ENCODE data around the gene IFIT1. TPM values are rescaled to one million over a fixed set of nuclear protein-coding genes. Genes with fewer than 3 reads are reported as not detected.
"Not testable (repeated sequence)": the region's sequence is repeated elsewhere in the genome, so short reads cannot be mapped to it uniquely, and the experiment has no call there.

The IFIT1 gene
- total and polyA plus RNA-seq, 2 experiments from 2014 or later, result 8.2 to 14.7 TPM

- Histone ChIP-seq H4K20me1 (ENCODE audit: insufficient read depth, poor library complexity, severe bottlenecking) (no peaks in the 10 kb centered on the region), H3K79me2 (no peaks in the 10 kb centered on the region), H3K36me3 (replicated peaks; ENCODE audit: insufficient read depth, low read depth) (no peaks in the 10 kb centered on the region), H3K27ac (no peak overlapping the region), H3K9me3 (ENCODE audit: low read depth) (no peaks in the 10 kb centered on the region), H3K4me3 (no peak overlapping the region), H3K4me2 (no peak overlapping the region), H3K27me3 (no peaks in the 10 kb centered on the region), H3K4me1 (ENCODE audit: insufficient read depth) (no peaks in the 10 kb centered on the region), H2AFZ (no peak overlapping the region), H3K9me2 (replicated peaks; ENCODE audit: insufficient read depth) (no peaks in the 10 kb centered on the region)
- WGBS (ENCODE audit: low lambda C conversion rate, missing lambda C conversion rate), result 94% methylated on average over 4 of the region's 4 CpGs
- no peak for DNase-seq (ENCODE audit: low spot score)
- TF ChIP-seq EZH2phosphoT487 (IDR thresholded peaks at IDR 0.05; ENCODE audit: low read depth, severe bottlenecking, unreplicated experiment) (no peak), CTCF (IDR thresholded peaks at IDR 0.05; ENCODE audit: poor library complexity) (no peak), EZH2 (IDR thresholded peaks at IDR 0.05; ENCODE audit: borderline replicate concordance) (no peak)
Observed at GRCh38 chr10:89440226-89441009, 48.0 kb downstream of the IFIT1 start.

- Histone ChIP-seq H3K79me2 (no peaks in the 10 kb centered on the region), H3K4me1 (ENCODE audit: insufficient read depth) (no peaks in the 10 kb centered on the region), H3K9me3 (ENCODE audit: low read depth) (no peaks in the 10 kb centered on the region), H3K27ac (no peak overlapping the region), H4K20me1 (ENCODE audit: insufficient read depth, poor library complexity, severe bottlenecking) (no peaks in the 10 kb centered on the region), H2AFZ (no peak overlapping the region), H3K36me3 (replicated peaks; ENCODE audit: insufficient read depth, low read depth) (no peaks in the 10 kb centered on the region), H3K4me3 (no peak overlapping the region), H3K4me2 (no peak overlapping the region), H3K27me3 (no peaks in the 10 kb centered on the region), H3K9me2 (replicated peaks; ENCODE audit: insufficient read depth) (no peaks in the 10 kb centered on the region)
- TF ChIP-seq CTCF (IDR thresholded peaks at IDR 0.05; ENCODE audit: poor library complexity) (no peak), EZH2phosphoT487 (IDR thresholded peaks at IDR 0.05; ENCODE audit: low read depth, severe bottlenecking, unreplicated experiment) (no peak), EZH2 (IDR thresholded peaks at IDR 0.05; ENCODE audit: borderline replicate concordance) (no peak)
- WGBS (ENCODE audit: low lambda C conversion rate, missing lambda C conversion rate), result 81% methylated on average over 1 of the region's 1 CpG
- DNase-seq (ENCODE audit: low spot score), result no peak
Observed at GRCh38 chr10:89442289-89442688, 49.9 kb downstream of the IFIT1 start.

GRCh38 chr10:89444819-89445218, 52.4 kb downstream of the IFIT1 start:
- not testable (repeated sequence) for H3K27ac ChIP-seq; H3K36me3 ChIP-seq (replicated peaks; ENCODE audit: insufficient read depth, low read depth); H3K9me3 ChIP-seq (ENCODE audit: low read depth); DNase-seq (ENCODE audit: low spot score); H3K9me2 ChIP-seq (replicated peaks; ENCODE audit: insufficient read depth); H3K27me3 ChIP-seq; H2AFZ ChIP-seq; H3K4me1 ChIP-seq (ENCODE audit: insufficient read depth); H4K20me1 ChIP-seq (ENCODE audit: insufficient read depth, poor library complexity, severe bottlenecking); H3K4me2 ChIP-seq; H3K79me2 ChIP-seq; H3K4me3 ChIP-seq
- WGBS (ENCODE audit: low lambda C conversion rate, missing lambda C conversion rate), result 93% methylated on average over 7 of the region's 7 CpGs

GRCh38 chr10:89450901-89451300, 58.5 kb downstream of the IFIT1 start:
- no peaks in the 10 kb centered on the region for H3K9me2 ChIP-seq (replicated peaks; ENCODE audit: insufficient read depth)
- no peaks in the 10 kb centered on the region for H3K9me3 ChIP-seq (ENCODE audit: low read depth)
- no peaks in the 10 kb centered on the region for H3K27me3 ChIP-seq
- WGBS (ENCODE audit: low lambda C conversion rate, missing lambda C conversion rate), result 52% methylated on average over 2 of the region's 2 CpGs
- no peaks in the 10 kb centered on the region for H3K4me1 ChIP-seq (ENCODE audit: insufficient read depth)
- no peaks in the 10 kb centered on the region for H3K36me3 ChIP-seq (replicated peaks; ENCODE audit: insufficient read depth, low read depth)
- no peak overlapping the region for H3K27ac ChIP-seq
- H4K20me1 ChIP-seq (ENCODE audit: insufficient read depth, poor library complexity, severe bottlenecking), result no peaks in the 10 kb centered on the region
- no peak overlapping the region for H3K4me2 ChIP-seq
- H3K79me2 ChIP-seq, result no peaks in the 10 kb centered on the region
- no peak overlapping the region for H3K4me3 ChIP-seq
- H2AFZ ChIP-seq, result no peak overlapping the region
- DNase-seq (ENCODE audit: low spot score), result no peak
- TF ChIP-seq EZH2 (IDR thresholded peaks at IDR 0.05; ENCODE audit: borderline replicate concordance), result no peak
- TF ChIP-seq CTCF (IDR thresholded peaks at IDR 0.05; ENCODE audit: poor library complexity), result no peak
- no peak for TF ChIP-seq EZH2phosphoT487 (IDR thresholded peaks at IDR 0.05; ENCODE audit: low read depth, severe bottlenecking, unreplicated experiment)

Measured in hepatocyte (in vitro differentiated cells).